ENCODE results near the gene CXCR4. TPM values are rescaled to one million over a fixed set of nuclear protein-coding genes. Genes with fewer than 3 reads are reported as not detected.

Gene CXCR4
- total RNA-seq, 1 experiment from 2014 or later, result 1.1 TPM

- no peaks in the 10 kb centered on the region for H3K27me3 ChIP-seq (ENCODE audit: insufficient read depth, low read depth)
- no peak overlapping the region for H3K4me2 ChIP-seq
- no peaks in the 10 kb centered on the region for H3K9me2 ChIP-seq (ENCODE audit: insufficient read depth)
- no peaks in the 10 kb centered on the region for H3K79me2 ChIP-seq (ENCODE audit: low read depth)
- CTCF ChIA-PET, result no interaction called here
- no peak overlapping the region for H3K27ac ChIP-seq
- no peak for DNase-seq
- H3K4me3 ChIP-seq, result no peak overlapping the region
- POLR2A ChIA-PET (ENCODE audit: unreplicated experiment), result no interaction called here
- peaks cover 7% of the 10 kb centered on the region; the same call in 1 of the 2 replicates for H3K4me1 ChIP-seq (replicated peaks; ENCODE audit: insufficient read depth)
- no peak for TF ChIP-seq EZH2 (IDR thresholded peaks at IDR 0.05; ENCODE audit: low read depth)
- no peaks in the 10 kb centered on the region for H3K36me3 ChIP-seq (ENCODE audit: low read depth)
- H2AFZ ChIP-seq, result no peak overlapping the region
- no peaks in the 10 kb centered on the region for H3F3A ChIP-seq (ENCODE audit: insufficient read depth, low read depth)
- intact Hi-C loops (cut with micrococcal nuclease; ENCODE audit: unreplicated experiment), result no loop called here
- H4K20me1 ChIP-seq (ENCODE audit: insufficient read depth), result no peaks in the 10 kb centered on the region
- no peaks in the 10 kb centered on the region for H3K9me3 ChIP-seq (ENCODE audit: insufficient read depth, low read depth)
- no TSS peak for BruUV-seq (replicated peaks)
These were observed 52.6 kb downstream of the CXCR4 start for GRCh38 chr2:136065384-136065783.

Other genes starting within 250 kb of the CXCR4 start
- gene MCM6, start 241.7 kb downstream of the CXCR4 start, total RNA-seq (2021), result 26.7 and 33.1 TPM in 2 replicates
- 54.3 and 63.0 TPM in 2 replicates for gene DARS1, start 132.5 kb downstream of the CXCR4 start, total RNA-seq (2021)

Data from PC-9 (cell line).